ENCODE results near the gene ZSCAN18. TPM values are rescaled to one million over a fixed set of nuclear protein-coding genes. Genes with fewer than 3 reads are reported as not detected.
A peak's percentile ranks its signal among the peaks of the same experiment; 100 is the strongest.

Gene ZSCAN18
- polyA plus RNA-seq, 3 donors: 1.1 to 4.1 (median 2.3) TPM

- Mint-ChIP-seq H3K9me3 (peaks cover 62 to 96% (median 89%) of the 10 kb centered on the region in 7 donors), H3K36me3 (peaks cover 0 to 4% of the 10 kb centered on the region in 2 donors), H3K4me3 (peak overlapping the region; percentile 66 to 83), H3K27ac (peak overlapping the region in 1 of 7 donors; percentile 20), H3K27me3 (ENCODE audit: low read depth in 3 of 3) (peaks cover 7 to 11% (median 9%) of the 10 kb centered on the region in 3 donors), H3K4me1 (peaks cover 12% of the 10 kb centered on the region)
- H3K9me3 ChIP-seq (replicated peaks in 1 of 2; ENCODE audit: control insufficient read depth in 1 of 2, insufficient read depth in 1 of 2, low read length in 2 of 2): peaks cover 93 to 97% of the 10 kb centered on the region in 2 donors
- intact Hi-C loops (cut with micrococcal nuclease): no loop called here
- TF ChIP-seq, protein P1, sequence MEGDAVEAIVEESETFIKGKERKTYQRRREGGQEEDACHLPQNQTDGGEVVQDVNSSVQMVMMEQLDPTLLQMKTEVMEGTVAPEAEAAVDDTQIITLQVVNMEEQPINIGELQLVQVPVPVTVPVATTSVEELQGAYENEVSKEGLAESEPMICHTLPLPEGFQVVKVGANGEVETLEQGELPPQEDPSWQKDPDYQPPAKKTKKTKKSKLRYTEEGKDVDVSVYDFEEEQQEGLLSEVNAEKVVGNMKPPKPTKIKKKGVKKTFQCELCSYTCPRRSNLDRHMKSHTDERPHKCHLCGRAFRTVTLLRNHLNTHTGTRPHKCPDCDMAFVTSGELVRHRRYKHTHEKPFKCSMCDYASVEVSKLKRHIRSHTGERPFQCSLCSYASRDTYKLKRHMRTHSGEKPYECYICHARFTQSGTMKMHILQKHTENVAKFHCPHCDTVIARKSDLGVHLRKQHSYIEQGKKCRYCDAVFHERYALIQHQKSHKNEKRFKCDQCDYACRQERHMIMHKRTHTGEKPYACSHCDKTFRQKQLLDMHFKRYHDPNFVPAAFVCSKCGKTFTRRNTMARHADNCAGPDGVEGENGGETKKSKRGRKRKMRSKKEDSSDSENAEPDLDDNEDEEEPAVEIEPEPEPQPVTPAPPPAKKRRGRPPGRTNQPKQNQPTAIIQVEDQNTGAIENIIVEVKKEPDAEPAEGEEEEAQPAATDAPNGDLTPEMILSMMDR (IDR thresholded peaks at IDR 0.05): no peak
- H3K4me3 ChIP-seq (replicated peaks in 1 of 3; ENCODE audit: low read depth in 2 of 3, low read length in 3 of 3): peak overlapping the region in 2 of 3 experiments; percentile 6 to 39
- H3K9ac ChIP-seq (ENCODE audit: insufficient read depth, low read length, poor library complexity, severe bottlenecking): peak overlapping the region; percentile 4
- H3K79me2 ChIP-seq (ENCODE audit: insufficient read depth, low read length): no peaks in the 10 kb centered on the region
- no peak for DNase-seq
- H4K20me1 ChIP-seq (ENCODE audit: insufficient read depth, low read length): no peaks in the 10 kb centered on the region
- H3K27ac ChIP-seq (ENCODE audit: low read depth in 1 of 2, low read length in 2 of 2): no peak overlapping the region
- peaks cover 5 to 13% of the 10 kb centered on the region in 2 donors for H3K4me1 ChIP-seq (ENCODE audit: control insufficient read depth in 1 of 2, insufficient read depth in 2 of 2, low read length in 2 of 2)
- H2AFZ ChIP-seq (ENCODE audit: insufficient read depth, low read depth, low read length, poor library complexity, severe bottlenecking): no peak overlapping the region
- peak overlapping the region; percentile 42 for H3K4me2 ChIP-seq (replicated peaks; ENCODE audit: extremely low read depth, low read length, poor library complexity, severe bottlenecking)
- H3K36me3 ChIP-seq (replicated peaks in 1 of 2; ENCODE audit: control insufficient read depth in 1 of 2, insufficient read depth in 2 of 2, low read length in 2 of 2): no peaks in the 10 kb centered on the region
- H3K27me3 ChIP-seq (ENCODE audit: control insufficient read depth in 2 of 2, insufficient read depth in 2 of 2, low read length in 2 of 2): no peaks in the 10 kb centered on the region
- 28% methylated on average over 37 of the region's 37 CpGs for WGBS (ENCODE audit: insufficient coverage)
Observed at GRCh38 chr19:58054901-58055874, 42.8 kb downstream of the ZSCAN18 start.

DNA sequence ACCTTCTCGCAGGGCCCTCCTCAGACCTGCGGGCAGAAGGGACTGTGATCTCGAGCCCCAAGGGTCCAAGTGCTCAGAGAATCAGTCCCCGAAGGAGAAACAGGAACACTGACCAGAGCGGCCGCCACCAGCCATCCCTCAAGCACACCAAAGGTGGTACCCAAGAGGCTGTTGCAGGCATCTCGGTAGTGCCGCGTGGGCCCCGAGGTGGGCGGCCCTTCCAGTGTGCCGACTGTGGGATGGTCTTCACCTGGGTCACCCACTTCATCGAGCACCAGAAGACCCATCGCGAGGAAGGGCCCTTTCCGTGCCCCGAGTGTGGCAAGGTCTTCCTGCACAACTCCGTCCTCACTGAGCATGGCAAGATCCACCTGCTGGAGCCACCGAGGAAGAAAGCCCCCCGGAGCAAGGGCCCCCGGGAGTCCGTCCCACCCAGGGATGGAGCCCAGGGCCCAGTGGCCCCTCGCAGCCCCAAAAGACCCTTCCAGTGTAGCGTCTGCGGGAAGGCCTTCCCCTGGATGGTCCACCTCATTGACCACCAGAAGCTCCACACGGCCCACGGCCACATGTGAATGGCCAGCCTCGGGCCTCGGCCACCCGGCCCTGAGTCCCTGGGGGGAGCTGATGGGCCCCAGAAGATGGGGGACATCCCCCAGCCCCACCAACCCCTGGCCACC, 44.4 kb downstream of the ZSCAN18 start:
- no peak overlapping the region for H3K9ac ChIP-seq (ENCODE audit: insufficient read depth, low read length, poor library complexity, severe bottlenecking)
- H3K4me1 ChIP-seq (ENCODE audit: control insufficient read depth in 1 of 2, insufficient read depth in 2 of 2, low read length in 2 of 2): peaks cover 0 to under 1% of the 10 kb centered on the region in 2 donors
- DNase-seq: no peak
- peaks cover 69 to 99% (median 94%) of the 10 kb centered on the region in 7 donors for H3K9me3 Mint-ChIP-seq
- TF ChIP-seq, protein P1 (IDR thresholded peaks at IDR 0.05): no peak
- H2AFZ ChIP-seq (ENCODE audit: insufficient read depth, low read depth, low read length, poor library complexity, severe bottlenecking): no peak overlapping the region
- H3K79me2 ChIP-seq (ENCODE audit: insufficient read depth, low read length): no peaks in the 10 kb centered on the region
- no peaks in the 10 kb centered on the region for H3K36me3 Mint-ChIP-seq
- H3K9me3 ChIP-seq (replicated peaks in 1 of 2; ENCODE audit: control insufficient read depth in 1 of 2, insufficient read depth in 1 of 2, low read length in 2 of 2): peaks cover 98 to 99% of the 10 kb centered on the region in 2 donors
- H3K4me1 Mint-ChIP-seq: peaks cover 6% of the 10 kb centered on the region
- no peak overlapping the region for H3K4me3 ChIP-seq (replicated peaks in 1 of 3; ENCODE audit: low read depth in 2 of 3, low read length in 3 of 3)
- WGBS (ENCODE audit: insufficient coverage): 93% methylated on average over 29 of the region's 30 CpGs
- H3K27me3 ChIP-seq (ENCODE audit: control insufficient read depth in 2 of 2, insufficient read depth in 2 of 2, low read length in 2 of 2): no peaks in the 10 kb centered on the region
- no peaks in the 10 kb centered on the region for H3K36me3 ChIP-seq (replicated peaks in 1 of 2; ENCODE audit: control insufficient read depth in 1 of 2, insufficient read depth in 2 of 2, low read length in 2 of 2)
- H3K4me3 Mint-ChIP-seq: no peak overlapping the region
- H3K27ac ChIP-seq (ENCODE audit: low read depth in 1 of 2, low read length in 2 of 2): no peak overlapping the region
- no peaks in the 10 kb centered on the region for H4K20me1 ChIP-seq (ENCODE audit: insufficient read depth, low read length)
- no peak overlapping the region for H3K27ac Mint-ChIP-seq
- intact Hi-C loops (cut with micrococcal nuclease): no loop called here
- no peak overlapping the region for H3K4me2 ChIP-seq (replicated peaks; ENCODE audit: extremely low read depth, low read length, poor library complexity, severe bottlenecking)
- peaks cover 4 to 7% (median 7%) of the 10 kb centered on the region in 3 donors for H3K27me3 Mint-ChIP-seq (ENCODE audit: low read depth in 3 of 3)
